Stimulated activated CD8-positive, alpha-beta memory T cell treated with anti-CD3 and anti-CD28 coated beads, Interleukin-15, amount 100 ng/mL, for 48 hours (primary cell): ENCODE measurements around the gene TSPAN4.

Experiments used
- DNase-seq, 2 donors: peaks; one replicate each; pipeline ENCODE4 v3.0.0-alpha.2; 2020; ENCODE audit warnings: low read depth in 2 of 2

The TSPAN4 gene

GRCh38 chr11:887589-887988, 44.9 kb downstream of the TSPAN4 start:
- DNase-seq, result no peak

GRCh38 chr11:888310-889212, 45.9 kb downstream of the TSPAN4 start:
- no peak for DNase-seq

- no peak for DNase-seq
These were observed 46.6 kb downstream of the TSPAN4 start for GRCh38 chr11:889257-889656.

GRCh38 chr11:889687-890475, 47.2 kb downstream of the TSPAN4 start:
- no peak for DNase-seq

- DNase-seq, result no peak
These were observed 48.3 kb downstream of the TSPAN4 start for GRCh38 chr11:890794-891540.

GRCh38 chr11:893008-893654, 50.5 kb downstream of the TSPAN4 start:
- no peak for DNase-seq

GRCh38 chr11:894575-895201, 52.0 kb downstream of the TSPAN4 start:
- no peak for DNase-seq

GRCh38 chr11:895331-896110, 52.9 kb downstream of the TSPAN4 start:
- DNase-seq, result no peak

- DNase-seq, result no peak
These were observed 54.8 kb downstream of the TSPAN4 start for GRCh38 chr11:897253-898142.

GRCh38 chr11:898143-898511, 55.5 kb downstream of the TSPAN4 start:
- no peak for DNase-seq

- no peak for DNase-seq
These were observed 56.0 kb downstream of the TSPAN4 start for GRCh38 chr11:898540-899190.

GRCh38 chr11:899724-900123, 57.1 kb downstream of the TSPAN4 start:
- no peak for DNase-seq

GRCh38 chr11:900545-900944, 57.9 kb downstream of the TSPAN4 start:
- DNase-seq, result no peak

GRCh38 chr11:901452-902061, 58.9 kb downstream of the TSPAN4 start:
- no peak for DNase-seq

GRCh38 chr11:904380-904779, 61.7 kb downstream of the TSPAN4 start:
- DNase-seq, result no peak

- no peak for DNase-seq
These were observed 63.3 kb downstream of the TSPAN4 start for GRCh38 chr11:905952-906351.

- DNase-seq, result no peak
These were observed 65.0 kb downstream of the TSPAN4 start for GRCh38 chr11:907668-908067.

GRCh38 chr11:908273-908672, 65.6 kb downstream of the TSPAN4 start:
- no peak for DNase-seq
